Measurements from ENCODE around the gene MOCS3.

Gene MOCS3

GRCh38 chr20:50982363-50982762 is 23.7 kb downstream of the MOCS3 start:
- DNase-seq = no peak

DNA sequence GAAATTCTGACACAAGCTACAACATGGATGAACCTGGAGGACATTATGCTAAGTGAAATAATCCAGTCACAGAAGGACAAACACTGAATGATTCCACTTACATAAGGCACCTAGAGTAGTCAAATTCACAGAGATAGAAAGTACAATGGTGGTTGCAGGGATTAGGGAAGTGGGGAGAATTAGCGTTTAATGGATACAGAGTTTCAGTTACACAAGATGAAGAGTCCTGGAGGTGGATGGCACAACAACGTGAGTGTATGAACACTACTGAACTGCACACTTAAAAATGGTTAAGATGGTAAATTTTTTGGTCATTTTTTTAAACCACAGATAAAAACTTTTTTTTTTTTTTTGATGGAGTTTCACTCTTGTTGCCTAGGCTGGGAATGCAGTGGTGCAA is 24.7 kb downstream of the MOCS3 start:
- no peak for DNase-seq

GRCh38 chr20:50987493-50988210 is 29.0 kb downstream of the MOCS3 start:
- DNase-seq = peak; percentile 48 to 74

GRCh38 chr20:50991076-50991475 is 32.5 kb downstream of the MOCS3 start:
- DNase-seq = no peak

- no peak for DNase-seq
Measured at GRCh38 chr20:50992336-50992732, 33.7 kb downstream of the MOCS3 start.

- DNase-seq = peak; percentile 45 to 53
Measured at GRCh38 chr20:50992733-50993457, 34.3 kb downstream of the MOCS3 start.

DNA sequence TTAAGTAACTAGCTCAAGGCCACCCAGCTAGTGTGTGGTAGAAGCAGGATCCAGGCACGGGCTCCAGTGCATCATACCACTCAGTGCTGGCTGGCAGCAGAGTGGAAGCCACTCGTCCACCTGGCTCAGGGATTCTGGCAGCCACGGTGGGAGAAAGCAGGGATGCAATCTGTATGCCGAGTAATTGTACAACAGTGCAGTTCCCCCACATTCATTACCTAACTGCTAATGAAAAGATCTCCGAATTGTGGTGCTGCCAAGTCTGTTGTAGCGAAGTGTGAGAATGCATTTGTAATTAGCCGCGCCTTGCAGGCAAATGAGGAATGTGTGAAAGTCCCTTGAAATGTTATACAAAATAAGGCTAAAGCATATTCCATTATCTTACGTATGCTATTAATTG is 35.3 kb downstream of the MOCS3 start:
- no peak for DNase-seq

DNA sequence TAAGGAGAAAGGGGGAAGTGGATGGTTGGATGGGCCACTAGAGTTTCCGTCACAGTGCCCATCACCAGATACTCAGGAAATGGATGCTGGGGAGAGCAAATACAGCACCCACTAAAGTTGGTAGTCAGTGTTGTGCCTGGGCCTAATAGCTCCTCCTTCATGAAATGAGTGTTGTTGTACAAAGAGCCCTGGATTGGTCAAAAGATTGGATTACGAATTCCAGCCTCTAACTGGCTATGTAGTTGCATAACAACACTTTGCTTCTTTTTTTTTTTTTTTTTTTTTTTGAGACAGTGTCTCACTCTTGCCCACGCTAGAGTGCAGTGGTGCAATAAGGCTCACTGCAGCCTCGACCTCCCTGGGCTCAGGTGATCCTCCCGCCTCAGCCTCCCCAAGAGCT is 36.9 kb downstream of the MOCS3 start:
- DNase-seq = no peak

DNA sequence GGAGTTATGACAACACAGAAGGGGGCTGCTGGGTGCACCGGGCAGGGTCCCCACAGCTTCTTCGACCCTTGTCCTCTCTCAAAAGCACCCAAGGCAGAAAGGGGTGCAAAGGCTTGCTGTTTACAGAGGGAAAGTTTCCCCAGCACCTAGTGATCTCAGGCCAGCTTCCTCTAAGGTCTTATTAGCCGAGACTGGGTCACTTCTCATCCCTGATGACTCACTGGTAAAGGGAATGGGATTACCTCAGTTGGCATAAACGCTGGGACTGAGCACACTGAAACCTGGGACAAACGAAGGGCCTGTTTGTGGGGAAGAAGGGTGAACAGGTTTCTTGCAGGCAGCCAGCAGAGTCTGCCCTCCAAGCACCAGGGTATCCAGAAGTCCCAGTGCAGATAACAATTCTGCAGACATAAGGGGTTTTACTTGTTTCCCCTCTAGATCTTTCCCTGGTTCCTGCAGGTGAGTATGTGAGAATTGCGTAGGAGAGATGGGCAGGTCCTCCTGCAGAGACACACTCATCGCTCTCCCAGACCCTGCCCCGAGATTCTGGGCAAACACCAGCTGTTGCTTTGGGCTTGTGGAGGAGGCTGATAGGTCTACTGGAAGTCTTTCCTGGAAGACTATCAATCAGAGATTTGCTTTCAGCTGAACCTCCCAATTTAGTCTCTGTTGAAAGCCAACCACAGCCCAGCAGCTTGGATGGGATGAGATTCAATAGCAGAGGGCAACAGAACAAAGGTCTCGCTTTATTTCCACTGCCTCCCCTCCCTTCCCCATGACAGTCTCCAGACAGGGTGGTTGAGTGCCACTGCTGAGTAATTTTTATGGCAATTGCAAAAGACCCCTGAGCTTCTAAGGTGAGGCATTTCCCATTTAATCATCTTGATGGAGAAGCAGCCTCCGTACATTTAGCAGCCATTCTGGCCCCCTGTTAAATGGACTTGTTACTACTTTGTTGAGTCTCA is 38.6 kb downstream of the MOCS3 start:
- DNase-seq = no peak

- DNase-seq = no peak
Measured at GRCh38 chr20:50999355-50999754, 40.7 kb downstream of the MOCS3 start.

DNA sequence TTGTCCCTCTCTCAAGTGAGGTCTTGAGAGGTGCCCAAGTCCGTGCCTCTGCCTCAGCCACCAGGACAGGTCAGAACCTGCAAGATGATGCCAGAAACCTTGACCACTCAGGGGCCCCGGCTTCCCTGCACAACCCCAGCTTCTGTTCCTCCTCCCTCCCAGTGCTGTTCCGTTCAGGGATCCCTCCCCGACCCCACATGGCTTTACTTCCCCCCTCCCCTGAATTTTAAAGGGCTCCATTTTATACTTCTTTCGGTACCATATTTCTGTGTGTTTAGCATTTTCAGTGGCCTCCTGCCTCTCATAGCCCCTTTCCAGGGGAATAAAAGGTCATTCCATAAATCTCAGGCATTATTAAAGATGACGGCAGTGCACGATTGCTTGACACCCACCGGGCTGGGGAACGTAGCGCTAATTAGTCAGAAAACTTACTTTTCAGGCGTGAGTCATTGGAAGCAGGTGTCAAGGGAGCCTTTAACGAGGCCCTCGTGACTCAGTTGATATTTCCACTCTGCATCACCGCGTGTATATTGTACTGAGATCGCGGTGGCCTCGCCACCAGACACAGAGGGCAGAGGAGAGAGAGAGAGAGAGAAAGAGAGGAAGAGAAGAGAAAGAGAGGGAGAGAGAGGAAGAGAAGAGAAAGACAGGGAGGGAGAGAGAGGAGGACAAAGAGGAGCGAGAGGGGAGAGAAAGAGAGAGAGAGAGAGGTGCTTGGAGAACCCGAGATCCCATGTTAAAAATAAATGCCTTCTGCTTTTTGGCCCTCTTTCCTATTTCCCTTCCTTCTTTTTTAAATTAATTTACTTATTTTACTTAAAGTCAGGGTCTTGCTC is 43.0 kb downstream of the MOCS3 start:
- no peak for DNase-seq

- DNase-seq = no peak
Measured at GRCh38 chr20:51002633-51003032, 44.0 kb downstream of the MOCS3 start.

DNA sequence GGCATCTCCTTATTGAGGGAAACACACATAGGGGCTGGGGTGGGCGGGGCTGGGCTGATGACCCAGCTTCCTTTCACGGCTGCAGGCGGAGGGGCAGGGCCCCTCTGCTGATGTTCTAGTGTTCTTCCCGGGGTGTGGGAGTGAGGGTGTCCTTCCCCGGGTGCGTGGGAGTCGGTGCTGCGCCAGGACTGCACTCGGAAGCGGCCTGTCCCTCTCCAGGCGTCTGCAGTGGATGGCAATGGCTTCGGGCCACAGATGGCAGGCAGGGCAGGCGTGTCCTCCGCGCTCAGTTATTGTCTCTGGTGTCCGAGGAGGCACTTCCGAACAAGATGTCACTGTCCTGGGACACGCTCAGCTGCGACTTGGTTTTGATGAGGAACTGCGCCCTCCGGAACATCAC is 45.1 kb downstream of the MOCS3 start:
- DNase-seq = no peak

GRCh38 chr20:51004305-51004727 is 45.7 kb downstream of the MOCS3 start:
- DNase-seq = no peak

DNA sequence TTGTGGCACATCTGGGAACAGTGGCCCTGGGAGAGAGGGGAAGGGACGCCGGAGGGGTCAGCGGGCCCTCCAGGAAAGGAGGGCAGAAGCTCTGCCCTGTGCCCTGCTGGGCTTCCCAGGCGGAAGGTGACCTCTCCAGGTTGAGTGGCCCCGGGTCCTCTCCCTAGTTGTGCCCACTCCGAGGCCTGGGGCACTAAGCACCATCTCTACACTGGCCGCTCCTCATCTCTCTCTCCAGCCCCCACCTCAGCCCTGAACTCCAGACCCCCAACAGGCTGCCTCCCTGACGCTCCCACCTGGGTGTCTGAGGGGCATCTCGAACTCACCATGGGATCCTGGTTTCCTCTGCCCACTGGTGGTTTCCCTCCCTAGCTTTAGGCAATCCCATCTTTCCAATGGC is 46.2 kb downstream of the MOCS3 start:
- no peak for DNase-seq

GRCh38 chr20:51005214-51005613 is 46.6 kb downstream of the MOCS3 start:
- no peak for DNase-seq

GRCh38 chr20:51008718-51009117 is 50.1 kb downstream of the MOCS3 start:
- no peak for DNase-seq

DNA sequence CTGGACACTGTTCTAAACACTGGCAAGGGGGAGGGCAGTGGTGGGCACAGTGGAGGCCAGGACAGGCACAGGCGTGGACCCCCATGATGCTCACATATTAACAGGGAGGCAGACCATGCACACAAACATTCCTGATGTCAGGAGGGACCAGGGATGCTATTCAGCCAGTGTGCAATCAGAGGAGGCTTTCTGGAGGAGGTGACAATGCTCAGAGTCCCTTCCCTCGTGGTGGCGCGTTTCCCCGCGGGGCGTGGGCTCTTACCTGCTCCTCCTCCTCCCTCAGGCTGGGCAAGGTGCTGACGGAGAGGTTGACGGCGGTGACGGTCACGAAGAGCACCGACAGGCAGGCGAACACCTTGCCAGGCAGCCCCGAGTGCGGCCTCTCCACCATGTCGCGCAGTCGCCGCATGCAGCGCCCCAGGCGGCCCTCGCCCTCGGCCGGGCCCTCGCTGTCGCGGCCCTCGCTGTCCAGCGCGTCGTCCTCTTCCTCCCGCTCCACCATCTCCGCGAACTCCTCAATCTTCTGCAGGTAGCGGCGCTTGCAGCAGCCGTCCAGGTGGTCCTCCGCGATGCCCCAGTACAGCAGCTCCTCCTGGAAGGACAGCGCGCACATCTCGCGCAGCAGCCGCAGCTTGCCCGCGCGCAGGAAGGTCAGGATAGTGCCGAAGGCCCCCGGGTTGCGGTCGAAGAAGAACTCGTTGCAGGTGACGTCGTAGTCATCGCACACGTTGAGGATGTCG is 50.9 kb downstream of the MOCS3 start:
- DNase-seq = no peak

DNA sequence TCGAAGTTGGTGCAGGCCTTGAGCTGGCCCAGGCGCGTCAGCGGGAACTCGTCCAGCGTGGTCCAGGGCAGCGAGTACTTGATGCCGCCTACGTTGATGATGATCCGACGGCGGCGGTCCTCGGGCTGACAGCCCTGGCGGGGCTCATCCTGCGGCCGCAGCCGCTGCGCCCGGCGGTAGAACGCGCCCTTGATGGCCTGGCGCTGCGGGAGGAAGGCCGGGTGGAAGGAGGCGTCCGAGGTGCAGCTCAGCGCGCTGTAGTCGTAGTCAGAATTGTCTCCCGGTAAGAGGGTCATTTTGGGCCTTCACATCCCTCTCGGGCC is 51.4 kb downstream of the MOCS3 start:
- no peak for DNase-seq

GRCh38 chr20:51010932-51011331 is 52.3 kb downstream of the MOCS3 start:
- no peak for DNase-seq

DNA sequence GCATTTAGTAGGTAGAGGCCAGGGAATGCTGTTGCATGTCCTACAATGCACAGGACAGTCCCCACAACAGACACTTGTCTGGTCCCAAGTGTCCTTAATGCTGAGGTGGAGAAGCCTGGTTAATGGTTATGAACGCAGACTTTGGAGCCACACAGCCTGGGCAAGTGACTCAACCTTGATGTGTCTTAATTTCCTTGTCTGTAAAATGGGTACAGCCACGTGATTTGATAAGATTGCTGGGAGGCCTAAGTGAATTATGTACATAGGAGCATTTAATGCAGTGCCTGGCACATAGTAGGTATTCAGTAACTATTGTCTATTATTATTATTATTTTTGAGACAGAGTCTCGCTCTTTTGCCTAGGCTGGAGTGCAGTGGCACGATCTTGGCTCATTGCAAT is 52.9 kb downstream of the MOCS3 start:
- DNase-seq = no peak

DNA sequence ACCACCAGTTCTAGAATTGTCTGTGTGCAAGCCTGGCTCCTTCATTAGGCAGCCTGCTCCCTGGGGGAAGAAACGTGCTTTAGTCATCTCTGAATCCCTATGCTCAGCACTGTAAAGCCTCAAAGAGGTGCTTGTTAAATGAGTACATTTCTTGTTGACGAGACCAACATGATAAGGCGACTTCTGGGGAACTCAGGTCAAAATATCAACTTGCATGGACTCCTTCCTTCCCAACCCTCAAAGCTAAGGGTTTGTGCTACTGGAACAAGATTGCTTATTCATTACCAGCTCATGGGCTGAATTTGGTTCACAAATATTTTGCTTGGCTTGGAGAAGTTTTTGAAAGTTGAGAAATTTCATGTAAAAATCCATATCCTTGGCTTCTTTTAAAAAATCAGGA is 53.7 kb downstream of the MOCS3 start:
- DNase-seq = no peak

Measured in stimulated activated CD4-positive, alpha-beta T cell treated with anti-CD3 and anti-CD28 coated beads, Interleukin-2, amount 100 ng/mL, for 24 hours (primary cell).